ENCODE data around the gene SCYL1.

The SCYL1 gene

GRCh38 chr11:65586676-65587075, 61.8 kb downstream of the SCYL1 start:
- no peak for DNase-seq

Measured in NCI-H446 (cell line).